Nephron (organoid): ENCODE data around the gene DAP3.
"Not testable (repeated sequence)": the region's sequence is repeated elsewhere in the genome, so short reads cannot be mapped to it uniquely, and the experiment has no call there.

ENCODE experiments used
- H3K27ac Mint-ChIP-seq, 3 experiments: 2 replicates each; pipeline ENCODE4 v1.8.0; 2020; ENCODE audit warnings: mixed read lengths in 3 of 3, mild to moderate bottlenecking in 2 of 3, moderate library complexity in 1 of 3
- H3K27me3 Mint-ChIP-seq: 2 replicates; pipeline ENCODE4 v1.8.0; 2021; ENCODE audit warnings: low read depth, mild to moderate bottlenecking, moderate library complexity, mixed read lengths
- H3K36me3 Mint-ChIP-seq: 2 replicates; pipeline ENCODE4 v1.8.0; 2020; ENCODE audit warnings: low read depth, mixed read lengths
- H3K4me1 Mint-ChIP-seq: 2 replicates; pipeline ENCODE4 v1.8.0; 2020; ENCODE audit warnings: mixed read lengths
- H3K4me3 Mint-ChIP-seq, 3 experiments: 2 replicates each; pipeline ENCODE4 v1.8.0; 2020; ENCODE audit warnings: mild to moderate bottlenecking in 3 of 3, mixed read lengths in 3 of 3, moderate library complexity in 2 of 3
- H3K9me3 Mint-ChIP-seq: 2 replicates; pipeline ENCODE4 v1.8.0; 2020; ENCODE audit warnings: mixed read lengths
- CTCF ChIP-seq, 3 experiments: fragments of 200-600 bp; sonication (generic); IDR thresholded peaks; one replicate each; pipeline ENCODE4 v1.5.0; 2021; ENCODE audit warnings: antibody characterized with exemption in 3 of 3; ENCODE audit not compliant: unreplicated experiment in 3 of 3

The DAP3 gene

GRCh38 chr1:155680531-155680930, 8.4 kb upstream of the DAP3 start:
- H3K9me3 Mint-ChIP-seq = no peaks in the 10 kb centered on the region
- H3K4me1 Mint-ChIP-seq = peaks cover 12% of the 10 kb centered on the region
- TF ChIP-seq CTCF (IDR thresholded peaks at IDR 0.05; ENCODE audit: unreplicated experiment in 3 of 3) = no peak
- H3K4me3 Mint-ChIP-seq = no peak overlapping the region
- H3K36me3 Mint-ChIP-seq = peaks cover 55% of the 10 kb centered on the region
- no peaks in the 10 kb centered on the region for H3K27me3 Mint-ChIP-seq
- H3K27ac Mint-ChIP-seq = no peak overlapping the region

GRCh38 chr1:155681776-155682175, 7.1 kb upstream of the DAP3 start:
- Mint-ChIP-seq H3K27me3 (no peaks in the 10 kb centered on the region), H3K27ac (no peak overlapping the region), H3K36me3 (peaks cover 47% of the 10 kb centered on the region), H3K4me1 (peaks cover 22% of the 10 kb centered on the region), H3K9me3 (no peaks in the 10 kb centered on the region), H3K4me3 (no peak overlapping the region)
- TF ChIP-seq CTCF (IDR thresholded peaks at IDR 0.05; ENCODE audit: unreplicated experiment in 3 of 3) = no peak

GRCh38 chr1:155687705-155688323, 1.1 kb upstream of the DAP3 start:
- not testable (repeated sequence) for H3K27me3 Mint-ChIP-seq, H3K9me3 Mint-ChIP-seq
- Mint-ChIP-seq H3K4me3 (peak overlapping the region; percentile 98 to 99 (median 99)), H3K27ac (peak overlapping the region; percentile 97 to 100 (median 99)), H3K4me1 (peaks cover 41% of the 10 kb centered on the region), H3K36me3 (peaks cover 34% of the 10 kb centered on the region)

- Mint-ChIP-seq H3K36me3 (peaks cover 41% of the 10 kb centered on the region), H3K4me1 (peaks cover 41% of the 10 kb centered on the region), H3K9me3 (peaks cover 4% of the 10 kb centered on the region), H3K4me3 (peak within 1 kb of the TSS; percentile 98 to 99 (median 99)), H3K27me3 (no peaks in the 10 kb centered on the region), H3K27ac (peak within 1 kb of the TSS; percentile 97 to 100 (median 99))
- no peak for TF ChIP-seq CTCF (IDR thresholded peaks at IDR 0.05; ENCODE audit: unreplicated experiment in 3 of 3)
These were observed 389 bp upstream of the DAP3 start, which contains the start of gene YY1AP1 for GRCh38 chr1:155688324-155689080. YY1AP1 (minus strand) TSS chr1:155688774; CDS start chr1:155680436, 8,338 bp downstream.

- H3K9me3 Mint-ChIP-seq = peaks cover 8% of the 10 kb centered on the region
These were observed 3.2 kb downstream of the DAP3 start for GRCh38 chr1:155691992-155692528.

More at GRCh38 chr1:155691992-155692528, 3.2 kb downstream of the DAP3 start:
- Mint-ChIP-seq H3K4me1 (peaks cover 25% of the 10 kb centered on the region), H3K36me3 (peaks cover 69% of the 10 kb centered on the region), H3K27me3 (no peaks in the 10 kb centered on the region), H3K27ac (no peak overlapping the region), H3K4me3 (peak overlapping the region; percentile 64 to 85 (median 84))
- TF ChIP-seq CTCF (IDR thresholded peaks at IDR 0.05; ENCODE audit: unreplicated experiment in 3 of 3) = no peak
